NCI-H2171 (cell line): Measurements from ENCODE around the gene SPTBN2.

Experiments
- DNase-seq: peaks from one replicate; lab custom pipeline; 2025; lab: John Stamatoyannopoulos, UW

The SPTBN2 gene

GRCh38 chr11:66639066-66639813 lies 89.8 kb downstream of the SPTBN2 start:
- DNase-seq, result no peak

DNA sequence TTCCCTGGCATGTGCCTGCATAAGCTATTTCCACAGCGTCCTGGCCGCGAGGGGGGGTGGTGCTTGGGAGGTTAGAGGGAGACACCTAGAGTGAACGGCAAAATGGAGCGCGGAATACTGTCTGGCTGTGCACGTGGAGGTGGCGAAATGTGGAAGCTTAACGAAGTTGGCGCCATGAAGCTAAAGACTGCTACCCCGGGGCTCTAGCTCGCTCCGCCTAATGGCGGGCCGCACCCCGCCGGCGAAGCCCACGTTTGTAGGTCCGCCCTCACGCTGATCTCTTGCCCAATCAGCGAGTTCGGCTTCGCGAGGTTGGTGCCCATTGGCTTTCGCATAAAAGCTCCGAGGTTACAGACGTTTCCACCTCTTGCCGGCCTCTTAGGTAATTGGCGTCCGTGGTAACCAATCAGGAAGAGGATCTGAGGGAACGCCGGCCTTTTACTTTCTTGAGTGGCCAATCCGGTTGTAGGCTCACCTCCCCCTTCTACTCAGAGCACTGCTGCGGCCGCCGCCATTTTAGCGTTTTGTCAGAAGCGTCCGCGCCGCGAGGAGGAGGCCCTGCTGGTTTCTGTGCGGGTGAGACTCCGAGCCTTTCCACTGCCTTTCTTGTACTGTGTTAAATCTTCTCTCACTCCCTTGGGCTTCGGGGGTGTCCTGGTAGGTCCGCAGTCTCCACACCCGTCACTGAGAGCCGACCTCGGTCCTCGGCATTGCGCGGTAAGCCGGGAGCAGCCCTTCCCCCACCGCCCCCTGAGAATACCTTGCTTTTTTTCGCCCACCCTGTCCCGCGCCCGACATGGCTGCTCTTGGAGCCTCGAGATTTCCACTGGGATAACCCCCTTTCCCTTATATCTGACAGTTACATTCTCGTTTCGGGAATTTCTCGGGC lies 90.6 kb downstream of the SPTBN2 start, which contains the start of gene RBM4:
TSS of gene RBM4 (plus strand) at position 527 of the 889 bp plus-strand sequence. CDS start 1,009 bp downstream, outside the sequence.
- peak; percentile 99 for DNase-seq

GRCh38 chr11:66637557-66638176 lies 91.3 kb downstream of the SPTBN2 start:
- DNase-seq, result no peak

DNA sequence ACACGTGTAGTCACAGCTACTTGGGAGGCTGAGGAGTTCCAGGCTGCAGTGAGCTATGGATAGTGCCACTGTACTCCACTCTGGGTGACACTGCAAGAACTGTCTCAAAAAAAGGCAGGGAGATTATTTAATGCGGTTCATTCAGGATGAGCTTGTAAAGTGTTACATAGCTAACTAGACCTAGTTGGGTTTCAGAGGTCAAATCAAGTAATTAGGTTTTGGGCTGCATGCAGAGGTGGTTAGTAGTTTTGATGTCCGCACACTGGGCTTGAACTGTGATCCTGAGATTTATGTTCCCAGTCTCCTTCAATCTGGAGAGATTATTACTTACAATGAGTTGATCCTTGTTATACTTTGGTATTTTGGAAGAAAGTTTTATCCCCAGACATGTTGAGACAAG lies 92.6 kb downstream of the SPTBN2 start:
- no peak for DNase-seq
